ENCODE data around the gene TPMT.

- TF ChIP-seq, protein P1, sequence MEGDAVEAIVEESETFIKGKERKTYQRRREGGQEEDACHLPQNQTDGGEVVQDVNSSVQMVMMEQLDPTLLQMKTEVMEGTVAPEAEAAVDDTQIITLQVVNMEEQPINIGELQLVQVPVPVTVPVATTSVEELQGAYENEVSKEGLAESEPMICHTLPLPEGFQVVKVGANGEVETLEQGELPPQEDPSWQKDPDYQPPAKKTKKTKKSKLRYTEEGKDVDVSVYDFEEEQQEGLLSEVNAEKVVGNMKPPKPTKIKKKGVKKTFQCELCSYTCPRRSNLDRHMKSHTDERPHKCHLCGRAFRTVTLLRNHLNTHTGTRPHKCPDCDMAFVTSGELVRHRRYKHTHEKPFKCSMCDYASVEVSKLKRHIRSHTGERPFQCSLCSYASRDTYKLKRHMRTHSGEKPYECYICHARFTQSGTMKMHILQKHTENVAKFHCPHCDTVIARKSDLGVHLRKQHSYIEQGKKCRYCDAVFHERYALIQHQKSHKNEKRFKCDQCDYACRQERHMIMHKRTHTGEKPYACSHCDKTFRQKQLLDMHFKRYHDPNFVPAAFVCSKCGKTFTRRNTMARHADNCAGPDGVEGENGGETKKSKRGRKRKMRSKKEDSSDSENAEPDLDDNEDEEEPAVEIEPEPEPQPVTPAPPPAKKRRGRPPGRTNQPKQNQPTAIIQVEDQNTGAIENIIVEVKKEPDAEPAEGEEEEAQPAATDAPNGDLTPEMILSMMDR (IDR thresholded peaks at IDR 0.05; ENCODE audit: low read length), result no peak
- TF ChIP-seq EZH2phosphoT487 (IDR thresholded peaks at IDR 0.05; ENCODE audit: low read length) (no peak), EZH2 (optimal IDR thresholded peaks at IDR 0.05; ENCODE audit: low read depth, low read length) (no peak)
These were observed 22.5 kb upstream of the TPMT start for GRCh38 chr6:18177286-18177965.
